ENCODE measurements around the gene CNOT3.

The CNOT3 gene

DNA sequence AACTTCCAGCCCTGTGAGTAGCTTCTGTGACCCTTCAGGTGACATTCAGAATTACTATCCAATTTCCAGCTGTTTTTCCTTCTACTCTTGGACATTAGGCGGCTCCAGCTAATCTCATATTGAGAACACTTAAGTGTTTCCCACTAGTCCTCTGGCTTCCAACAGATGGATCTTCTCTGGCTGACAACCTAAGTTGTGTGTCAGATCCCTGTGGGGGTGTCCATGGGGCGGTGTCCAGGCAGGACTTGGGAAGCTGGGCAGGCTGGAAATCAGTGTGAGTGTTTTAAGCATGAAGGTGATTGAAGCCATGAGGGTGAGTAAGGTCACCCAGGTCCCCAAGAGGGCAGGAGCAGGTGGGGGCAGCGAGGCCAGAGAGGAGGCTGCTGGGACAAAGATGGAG is 10.1 kb downstream of the CNOT3 start:
- no peak for DNase-seq (ENCODE audit: extremely low read depth in 1 of 2, low read depth in 1 of 2)

DNA sequence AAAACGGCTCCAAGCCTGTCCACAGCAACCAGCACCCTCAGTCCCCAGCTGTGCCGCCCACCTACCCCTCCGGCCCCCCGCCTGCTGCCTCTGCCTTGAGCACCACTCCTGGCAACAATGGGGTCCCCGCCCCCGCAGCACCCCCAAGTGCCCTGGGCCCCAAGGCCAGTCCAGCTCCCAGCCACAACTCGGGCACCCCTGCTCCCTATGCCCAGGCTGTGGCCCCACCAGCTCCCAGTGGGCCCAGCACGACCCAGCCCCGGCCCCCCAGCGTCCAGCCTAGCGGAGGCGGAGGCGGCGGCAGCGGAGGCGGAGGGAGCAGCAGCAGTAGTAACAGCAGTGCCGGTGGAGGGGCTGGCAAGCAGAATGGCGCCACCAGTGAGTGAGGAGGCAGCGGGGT is 10.6 kb downstream of the CNOT3 start:
- DNase-seq (ENCODE audit: extremely low read depth in 1 of 2, low read depth in 1 of 2), result no peak

DNA sequence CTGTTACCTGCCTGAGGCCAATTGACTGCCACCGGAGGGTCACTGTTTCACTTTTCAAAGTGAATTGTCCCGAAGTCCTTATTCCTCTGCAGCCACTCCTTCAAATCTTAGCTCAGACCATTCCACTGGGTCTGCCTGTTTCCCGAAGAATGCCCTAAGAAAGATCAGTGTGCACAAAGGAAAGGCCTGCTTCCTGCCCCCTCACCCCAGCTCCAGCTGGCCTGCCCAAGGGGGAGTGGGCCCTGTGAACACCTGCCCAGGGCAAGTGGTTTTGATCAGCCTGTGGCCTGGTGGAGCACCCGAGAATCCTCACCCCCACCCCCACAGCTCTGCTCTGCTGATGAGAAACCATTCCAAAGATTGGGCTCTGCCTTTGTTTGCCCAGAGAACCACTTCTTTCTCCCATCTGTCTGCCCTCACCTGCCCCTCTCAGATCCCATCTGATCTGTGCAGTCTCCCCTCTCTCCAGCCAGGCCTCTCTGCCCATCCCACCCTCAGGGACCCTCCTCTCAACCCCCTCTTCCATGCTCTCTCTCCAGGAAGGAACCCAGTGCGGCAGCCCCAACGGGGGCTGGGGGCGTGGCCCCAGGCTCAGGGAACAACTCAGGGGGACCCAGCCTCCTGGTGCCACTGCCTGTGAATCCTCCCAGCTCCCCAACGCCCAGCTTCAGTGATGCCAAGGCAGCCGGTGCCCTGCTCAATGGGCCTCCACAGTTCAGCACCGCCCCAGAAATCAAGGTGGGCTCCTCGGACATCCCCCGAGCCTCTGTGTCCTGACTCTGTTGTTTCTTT is 11.7 kb downstream of the CNOT3 start:
- no peak for DNase-seq (ENCODE audit: extremely low read depth in 1 of 2, low read depth in 1 of 2)

DNA sequence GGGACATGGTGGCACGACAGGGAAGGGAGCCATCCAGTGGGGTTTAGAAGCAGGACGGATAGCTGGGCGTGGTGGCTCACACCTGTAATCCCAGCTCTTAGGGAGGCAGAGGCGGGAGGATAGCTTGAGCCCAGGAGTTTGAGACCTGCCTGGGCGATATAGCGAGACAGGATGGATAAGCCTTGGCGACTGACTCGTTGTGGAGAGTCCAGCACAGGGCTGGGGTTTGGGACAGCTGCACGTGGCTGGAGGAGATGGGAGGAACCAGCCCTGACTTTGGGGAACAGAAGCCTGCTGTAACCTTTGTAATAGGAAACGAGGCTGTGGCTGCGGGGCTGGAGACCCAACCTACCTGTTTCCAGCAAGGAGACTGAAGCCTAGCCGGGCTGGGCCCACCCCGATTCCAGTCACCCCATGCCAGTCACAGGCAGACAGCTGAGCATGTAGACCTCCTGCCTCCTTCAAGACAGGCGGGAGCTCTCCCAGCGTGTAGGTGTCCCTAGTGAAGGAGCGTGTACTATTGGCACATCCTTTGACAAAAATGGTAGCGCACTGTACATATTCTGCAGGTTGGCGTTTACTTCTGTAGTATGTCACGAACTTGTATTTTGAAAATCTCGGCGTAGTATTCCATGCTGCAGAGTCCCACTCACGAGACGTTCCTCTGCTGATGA is 13.9 kb downstream of the CNOT3 start:
- DNase-seq (ENCODE audit: extremely low read depth in 1 of 2, low read depth in 1 of 2), result no peak

DNA sequence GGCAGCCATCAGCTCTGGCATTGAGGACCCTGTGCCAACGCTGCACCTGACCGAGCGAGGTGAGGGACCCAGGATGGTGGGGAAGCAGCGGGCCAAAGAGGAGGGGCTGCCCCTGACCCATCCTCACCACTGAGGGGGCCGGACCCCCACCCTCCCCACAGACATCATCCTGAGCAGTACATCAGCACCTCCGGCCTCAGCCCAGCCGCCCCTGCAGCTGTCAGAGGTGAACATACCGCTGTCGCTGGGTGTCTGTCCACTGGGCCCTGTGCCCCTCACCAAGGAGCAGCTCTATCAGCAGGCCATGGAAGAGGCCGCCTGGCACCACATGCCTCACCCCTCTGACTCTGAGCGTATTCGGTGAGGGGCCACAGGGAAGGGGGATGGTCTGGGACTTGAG is 14.7 kb downstream of the CNOT3 start:
- no peak for DNase-seq (ENCODE audit: extremely low read depth in 1 of 2, low read depth in 1 of 2)

DNA sequence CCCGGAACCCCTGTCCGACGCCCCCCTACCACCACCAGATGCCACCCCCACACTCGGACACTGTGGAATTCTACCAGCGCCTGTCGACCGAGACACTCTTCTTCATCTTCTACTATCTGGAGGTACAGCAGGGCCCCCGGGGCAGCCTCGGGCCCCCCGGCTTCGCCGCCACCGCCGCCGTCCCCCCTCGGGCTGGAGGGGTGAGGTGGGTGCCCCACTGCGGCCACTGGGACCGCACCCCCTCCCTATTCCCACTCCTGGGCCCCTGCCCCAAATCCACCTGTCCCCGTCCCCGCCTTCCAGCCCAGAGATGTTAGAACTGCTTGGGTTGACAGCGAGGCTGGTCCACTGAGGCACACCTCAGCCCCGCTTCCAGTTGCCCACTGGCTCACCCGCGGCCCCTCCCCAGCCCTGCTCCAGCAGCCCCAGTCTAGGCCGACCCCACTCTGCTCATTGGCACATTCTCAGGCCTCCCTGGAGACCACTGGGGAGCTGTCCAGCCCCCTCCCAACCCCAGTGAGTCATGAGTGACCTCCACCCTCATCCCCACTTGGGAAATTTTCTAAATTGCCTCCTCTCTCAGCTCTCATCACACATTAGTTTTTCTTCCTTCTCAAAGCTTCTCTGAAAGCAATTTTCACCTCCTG is 15.4 kb downstream of the CNOT3 start:
- no peak for DNase-seq (ENCODE audit: extremely low read depth in 1 of 2, low read depth in 1 of 2)

DNA sequence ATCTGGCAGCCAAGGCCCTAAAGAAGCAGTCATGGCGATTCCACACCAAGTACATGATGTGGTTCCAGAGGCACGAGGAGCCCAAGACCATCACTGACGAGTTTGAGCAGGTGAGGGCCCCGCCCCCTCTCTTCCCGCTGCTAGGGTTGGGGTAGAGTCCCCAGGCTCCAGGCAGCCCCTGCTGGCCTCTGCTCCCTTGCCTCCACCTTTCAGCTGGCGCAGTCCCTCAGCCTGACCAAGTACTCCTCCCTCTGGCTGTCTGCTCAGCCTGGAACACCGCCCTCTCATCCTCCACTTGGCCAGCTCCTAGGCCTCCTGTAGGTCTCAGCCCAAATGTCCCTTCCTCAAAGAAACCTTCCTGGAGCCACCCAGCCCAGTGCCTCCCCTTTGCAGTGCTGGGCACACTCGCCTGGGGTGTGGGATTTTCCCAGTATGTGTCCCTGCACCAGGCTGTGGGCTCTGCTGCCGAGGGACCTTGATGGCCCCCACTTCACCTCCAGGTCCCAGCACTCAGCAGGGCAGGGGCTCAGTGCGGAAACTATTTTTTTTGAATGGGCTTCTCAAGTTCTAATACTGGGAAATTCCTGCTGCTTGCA is 16.3 kb downstream of the CNOT3 start:
- no peak for DNase-seq (ENCODE audit: extremely low read depth in 1 of 2, low read depth in 1 of 2)

DNA sequence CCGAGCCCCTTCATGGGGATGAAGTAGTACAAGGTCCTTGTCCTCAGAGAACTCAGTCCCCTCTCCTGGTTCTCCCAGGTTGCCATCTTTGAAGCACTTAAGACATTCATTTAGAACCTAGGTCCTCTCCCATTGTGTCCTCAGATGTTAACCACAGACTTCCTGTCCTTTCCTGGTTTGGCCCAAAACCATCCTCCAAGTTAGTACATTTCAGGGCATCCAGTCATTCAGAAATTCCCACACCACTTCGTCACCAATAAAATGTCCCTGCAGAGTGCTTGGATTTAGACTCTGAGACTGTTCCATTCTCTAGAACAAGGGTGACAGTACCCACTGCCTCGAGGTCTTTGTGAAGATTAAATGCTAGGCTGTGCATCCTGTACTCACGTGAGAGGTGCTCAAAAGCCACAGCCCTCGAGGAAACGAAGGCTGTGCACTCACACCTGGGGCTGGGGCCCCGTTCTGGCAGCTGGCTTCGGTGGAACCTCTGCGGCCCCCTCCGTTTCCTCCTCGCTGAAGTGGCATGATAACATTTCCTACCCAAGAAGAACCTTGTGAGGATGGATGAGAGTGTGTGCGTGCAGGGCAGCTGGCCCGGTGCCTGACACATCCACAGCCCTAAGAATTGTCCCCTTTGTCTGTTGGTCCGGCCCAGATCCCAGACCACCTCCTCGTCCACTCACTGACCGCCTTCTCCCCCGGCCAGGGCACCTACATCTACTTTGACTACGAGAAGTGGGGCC is 17.2 kb downstream of the CNOT3 start:
- DNase-seq (ENCODE audit: extremely low read depth in 1 of 2, low read depth in 1 of 2), result no peak

DNA sequence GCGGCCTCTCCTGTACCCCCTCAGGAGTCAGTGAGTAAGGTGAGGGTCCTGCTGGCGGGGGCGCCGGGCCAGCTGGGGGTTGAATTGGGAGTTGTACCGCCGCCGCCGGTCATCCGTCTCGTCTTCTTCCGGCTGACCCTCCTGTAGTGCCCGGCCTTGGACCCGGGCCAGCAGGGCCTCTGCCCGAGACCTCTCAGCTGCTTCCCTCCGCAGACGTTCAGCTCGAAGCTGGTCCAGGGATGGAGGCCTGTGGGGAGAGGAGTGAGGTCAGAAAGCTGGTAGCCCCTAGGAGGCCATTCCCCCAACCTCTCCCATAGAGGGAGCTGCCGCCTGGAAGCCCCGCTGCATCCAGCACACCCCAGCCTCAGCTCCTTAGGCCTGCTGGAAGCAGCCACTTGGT is 18.1 kb downstream of the CNOT3 start:
- DNase-seq (ENCODE audit: extremely low read depth in 1 of 2, low read depth in 1 of 2), result no peak

DNA sequence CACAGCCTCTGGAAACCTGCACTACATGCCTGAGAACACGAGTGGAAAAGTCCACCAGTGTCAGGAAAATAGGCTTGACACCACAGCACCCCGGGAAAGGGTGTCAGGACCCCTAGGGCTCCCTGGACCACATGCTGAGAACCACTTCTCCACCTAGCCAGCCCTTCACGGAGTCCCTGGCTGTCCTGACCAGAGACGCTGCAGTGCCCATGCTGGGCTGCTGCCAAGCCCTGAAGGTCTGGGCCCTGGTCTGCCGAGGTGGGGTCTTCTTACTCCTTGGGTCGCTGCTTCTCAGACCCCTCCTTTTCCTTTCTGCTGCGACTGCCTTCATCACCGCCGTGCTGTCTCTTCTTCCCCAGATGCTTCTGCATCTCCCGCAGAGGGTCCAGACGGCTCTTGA is 18.9 kb downstream of the CNOT3 start:
- DNase-seq (ENCODE audit: extremely low read depth in 1 of 2, low read depth in 1 of 2), result no peak

DNA sequence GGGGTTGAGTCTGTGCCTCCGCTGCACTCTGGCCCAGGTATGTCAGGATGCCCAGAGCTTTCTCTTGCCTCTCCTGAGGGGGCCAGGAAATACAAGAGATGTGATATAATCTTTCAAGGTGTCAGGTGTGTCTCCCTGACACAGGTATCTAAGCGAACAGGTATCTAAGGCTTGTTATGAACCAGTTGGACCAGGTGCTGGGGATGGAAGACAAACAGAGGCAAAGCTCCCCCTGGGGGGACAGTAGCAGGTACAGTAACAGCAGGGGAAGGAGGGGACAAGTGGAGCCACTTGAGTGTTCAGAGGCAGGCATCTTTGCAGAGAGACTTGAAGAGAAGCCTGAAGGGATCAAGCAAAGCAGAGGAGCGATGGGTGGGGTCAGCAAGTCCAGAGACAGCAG is 19.4 kb downstream of the CNOT3 start:
- DNase-seq (ENCODE audit: extremely low read depth in 1 of 2, low read depth in 1 of 2), result no peak

DNA sequence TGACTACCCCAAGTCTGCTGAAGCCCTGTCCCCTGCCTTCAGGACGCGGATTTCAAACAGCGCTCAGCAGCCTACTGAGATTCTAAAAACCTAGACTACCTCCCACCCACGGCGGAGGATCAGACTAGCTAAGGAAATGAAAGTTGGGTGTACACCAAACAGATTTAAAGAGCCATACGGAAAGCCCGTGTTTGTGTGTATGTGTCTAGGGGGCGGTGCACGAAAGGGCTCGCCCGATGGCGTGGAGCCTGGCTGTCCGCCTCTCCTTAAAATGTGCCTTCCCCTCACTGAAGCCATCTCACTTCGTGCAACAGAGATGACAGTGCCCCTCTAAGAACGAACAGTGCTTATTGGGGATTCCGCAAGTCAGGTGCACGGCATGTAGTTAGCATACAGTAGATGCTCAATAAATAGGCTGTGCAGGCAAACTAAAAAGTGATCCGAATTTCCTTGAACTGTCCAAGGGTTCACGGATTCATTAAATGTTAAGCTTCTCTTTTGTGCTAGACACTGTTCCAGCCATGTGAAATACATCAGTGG is 21.3 kb downstream of the CNOT3 start:
- DNase-seq (ENCODE audit: extremely low read depth in 1 of 2, low read depth in 1 of 2), result no peak

DNA sequence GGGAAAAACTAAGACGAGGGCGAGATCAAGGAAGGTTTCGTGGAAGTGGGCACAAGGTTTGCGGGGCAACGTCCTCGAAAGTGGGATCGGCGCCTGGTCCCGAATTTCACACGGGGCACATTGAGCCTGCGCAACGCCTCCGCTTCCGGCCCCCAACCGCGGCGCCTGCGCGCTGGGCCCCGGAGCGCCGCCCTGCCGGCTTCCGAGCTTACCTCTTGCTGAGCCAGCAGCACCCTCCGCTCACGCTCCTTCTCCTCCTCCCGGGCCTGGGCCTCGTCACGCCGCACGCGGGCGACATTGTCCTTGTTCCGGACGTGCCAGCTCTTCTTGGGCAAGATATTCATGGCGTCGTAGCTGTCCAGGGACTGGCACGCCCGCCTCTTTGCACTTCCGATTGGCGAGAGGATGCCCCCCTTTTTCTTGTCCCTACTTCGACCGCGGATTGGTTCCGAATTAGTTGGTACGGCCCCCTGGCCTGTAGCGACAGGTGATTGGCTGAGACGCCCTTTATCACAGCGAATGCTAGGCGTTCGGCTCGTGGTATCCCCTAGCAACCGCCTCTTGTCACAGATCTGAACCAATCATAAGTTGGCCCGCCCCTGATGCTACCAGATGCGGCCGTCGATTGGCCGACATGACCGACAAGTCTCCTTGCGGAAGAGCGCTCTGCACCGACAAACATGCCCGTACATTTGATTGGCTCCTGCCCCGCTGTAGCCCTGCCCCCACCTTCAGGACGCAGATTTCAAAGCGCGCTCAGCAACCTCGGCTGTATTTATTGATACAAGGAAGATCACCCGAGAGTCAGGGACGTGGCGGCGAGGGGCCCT is 22.0 kb downstream of the CNOT3 start, which contains the start of gene LENG1:
TSS of gene LENG1 (minus strand) at position 370 of the 830 bp plus-strand sequence. CDS start at position 344, 26 bp downstream.
- peak; percentile 91 to 100 for DNase-seq (ENCODE audit: extremely low read depth in 1 of 2, low read depth in 1 of 2)

DNA sequence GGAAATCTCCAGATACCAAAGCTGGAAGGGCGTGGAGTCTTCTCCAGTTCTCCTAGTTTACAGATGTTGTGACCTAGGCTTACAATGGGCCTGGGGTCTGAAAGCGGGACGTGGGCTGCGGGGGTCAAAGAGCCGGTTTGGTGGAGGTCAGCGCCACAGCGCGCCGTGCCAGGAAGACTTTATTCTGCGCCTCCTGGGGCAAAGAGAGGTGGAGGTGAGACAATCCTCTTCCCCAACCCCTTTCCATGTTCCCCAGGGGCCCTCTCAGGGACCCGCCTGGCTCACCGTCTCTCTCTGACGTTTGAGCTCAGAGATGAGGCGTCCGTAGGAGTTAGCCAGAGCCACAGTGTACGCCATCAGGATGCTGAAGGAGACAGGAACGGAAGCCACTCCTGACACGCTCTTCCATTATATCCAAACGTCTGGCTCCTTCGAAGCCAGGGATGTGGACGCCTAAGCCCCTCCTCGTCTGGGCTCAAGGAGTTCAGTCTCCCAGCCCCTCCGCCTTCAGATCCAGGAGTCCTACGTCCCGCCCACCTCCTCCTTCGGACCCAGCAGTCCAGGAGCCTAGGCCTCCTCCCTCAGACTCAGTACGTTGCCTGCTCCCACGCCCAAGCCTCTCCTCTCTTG is 22.7 kb downstream of the CNOT3 start:
- no peak for DNase-seq (ENCODE audit: extremely low read depth in 1 of 2, low read depth in 1 of 2)

DNA sequence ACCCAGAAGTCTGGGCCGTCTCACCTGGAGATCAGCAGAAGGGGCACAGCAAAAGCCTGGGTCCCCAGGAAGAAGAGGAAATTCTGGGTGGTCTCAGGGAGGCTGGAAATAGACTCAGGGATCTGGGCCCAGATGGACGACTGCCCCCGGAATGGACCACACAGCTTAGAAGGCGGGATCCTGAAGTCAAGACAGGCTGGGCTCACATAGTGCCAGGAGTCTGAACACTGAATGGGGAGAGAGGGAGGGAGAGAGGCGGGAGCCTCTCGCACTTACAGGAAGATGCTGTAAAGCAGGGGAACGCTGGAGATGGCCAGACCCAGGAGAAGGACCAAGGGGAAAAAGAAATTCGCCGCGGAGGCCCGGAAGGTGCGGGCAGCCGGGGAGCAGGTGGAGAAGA is 23.3 kb downstream of the CNOT3 start:
- DNase-seq (ENCODE audit: extremely low read depth in 1 of 2, low read depth in 1 of 2), result no peak

DNA sequence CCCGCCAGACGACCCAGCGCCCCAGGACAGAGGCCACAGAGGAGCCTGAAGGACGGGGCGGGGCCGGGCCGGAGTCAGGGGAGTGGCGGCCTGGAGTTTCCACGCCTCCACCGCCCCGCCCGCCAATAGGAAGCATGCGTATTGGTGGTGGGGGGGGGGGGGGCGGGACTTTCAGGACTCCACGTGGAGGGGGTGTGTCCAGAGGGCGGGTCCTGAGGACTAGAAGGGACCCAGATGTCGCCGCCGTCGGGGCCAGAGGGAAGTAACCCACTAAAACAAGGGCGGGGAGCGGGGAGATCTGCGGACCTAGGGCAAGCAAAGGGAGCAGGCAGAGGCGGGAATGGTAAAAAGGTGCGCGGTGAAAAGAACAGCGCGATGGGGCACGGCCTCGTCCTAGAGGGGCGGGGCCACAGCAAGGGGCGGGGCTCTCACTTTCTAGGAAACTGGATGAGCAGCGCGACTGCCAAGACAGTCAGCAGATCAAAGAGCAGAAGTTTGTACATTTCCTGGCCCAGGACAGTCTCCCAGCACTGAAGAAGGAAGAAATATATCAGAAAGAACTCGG is 24.8 kb downstream of the CNOT3 start:
- DNase-seq (ENCODE audit: extremely low read depth in 1 of 2, low read depth in 1 of 2), result peak; percentile 62 to 69

DNA sequence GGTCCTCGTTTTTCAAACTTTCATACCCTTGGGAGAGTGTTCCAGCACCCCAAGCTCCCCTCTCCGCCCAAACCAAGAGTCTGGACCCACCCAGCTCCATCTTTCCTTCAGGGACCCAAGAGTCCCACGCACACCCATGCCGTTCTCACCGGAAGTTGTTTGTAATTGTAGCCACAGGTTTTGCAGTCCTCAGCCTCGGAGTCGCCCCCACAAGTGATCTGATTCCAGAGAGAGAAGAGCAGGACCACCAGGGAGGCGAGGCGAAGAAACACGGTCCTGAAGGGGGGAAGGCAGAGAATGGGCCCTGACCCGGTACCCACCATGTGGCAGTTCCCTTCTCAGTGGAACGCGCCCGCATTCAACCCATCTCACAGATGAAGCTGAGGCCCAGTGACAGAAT is 25.3 kb downstream of the CNOT3 start:
- DNase-seq (ENCODE audit: extremely low read depth in 1 of 2, low read depth in 1 of 2), result no peak

DNA sequence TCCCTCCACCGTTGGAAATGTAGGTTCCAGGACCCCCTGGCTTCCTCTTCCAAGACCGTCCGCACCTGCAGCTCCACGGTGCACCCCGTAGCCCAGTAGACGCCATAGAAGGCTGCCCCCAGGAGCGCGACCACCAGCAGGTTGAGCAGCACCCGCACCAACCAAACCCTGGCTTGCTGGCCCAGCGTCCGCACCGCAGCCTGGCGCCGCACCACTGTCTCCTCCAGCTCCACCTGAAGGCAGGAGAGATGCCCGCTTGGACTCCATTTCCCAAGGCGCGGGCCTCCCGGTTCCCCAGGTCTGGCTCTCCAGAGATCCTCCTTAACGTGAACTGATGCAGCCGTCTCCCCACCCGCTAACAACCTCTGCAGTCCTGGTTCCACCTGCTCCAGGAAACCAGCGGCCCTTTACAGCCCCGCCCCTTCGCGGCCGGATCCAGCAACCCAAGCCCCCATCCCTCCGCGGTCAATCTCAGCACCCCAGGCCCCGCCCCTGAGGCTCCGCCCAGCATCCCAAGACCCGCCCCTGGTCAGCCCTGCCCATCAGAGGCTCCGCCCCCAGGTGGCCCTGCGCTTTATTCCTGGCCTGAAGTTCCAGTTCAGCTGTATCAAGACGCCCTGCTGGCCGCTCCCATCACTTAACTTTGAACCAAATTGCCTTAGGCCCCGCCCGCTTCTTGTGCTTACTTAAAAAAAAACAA is 27.0 kb downstream of the CNOT3 start:
- peak; percentile 37 to 61 for DNase-seq (ENCODE audit: extremely low read depth in 1 of 2, low read depth in 1 of 2)

Measured in stimulated activated CD8-positive, alpha-beta memory T cell treated with anti-CD3 and anti-CD28 coated beads, Interleukin-7, amount 100 ng/mL, for 48 hours (primary cell).